LHCN-M2 (cell line): Measurements from ENCODE around the gene ACTC1. TPM values are rescaled to one million over a fixed set of nuclear protein-coding genes. Genes with fewer than 3 reads are reported as not detected.

ENCODE experiments used
- DNase-seq: peaks from one replicate; pipeline ENCODE4 v3.0.0-alpha.2; 2012; ENCODE audit warnings: low read depth
- total RNA-seq: library from RNA; depleted of rRNA; stranded (reverse); fragments of >200 nt; gene quantifications from 2 replicates; pipeline ENCODE4 v1.2.3, GENCODE V29; 2014

Gene ACTC1
- total RNA-seq, 1 experiment from 2014 or later, result 759 TPM

GRCh38 chr15:34802371-34802770 is 7.0 kb upstream of the ACTC1 start:
- DNase-seq, result no peak

DNA sequence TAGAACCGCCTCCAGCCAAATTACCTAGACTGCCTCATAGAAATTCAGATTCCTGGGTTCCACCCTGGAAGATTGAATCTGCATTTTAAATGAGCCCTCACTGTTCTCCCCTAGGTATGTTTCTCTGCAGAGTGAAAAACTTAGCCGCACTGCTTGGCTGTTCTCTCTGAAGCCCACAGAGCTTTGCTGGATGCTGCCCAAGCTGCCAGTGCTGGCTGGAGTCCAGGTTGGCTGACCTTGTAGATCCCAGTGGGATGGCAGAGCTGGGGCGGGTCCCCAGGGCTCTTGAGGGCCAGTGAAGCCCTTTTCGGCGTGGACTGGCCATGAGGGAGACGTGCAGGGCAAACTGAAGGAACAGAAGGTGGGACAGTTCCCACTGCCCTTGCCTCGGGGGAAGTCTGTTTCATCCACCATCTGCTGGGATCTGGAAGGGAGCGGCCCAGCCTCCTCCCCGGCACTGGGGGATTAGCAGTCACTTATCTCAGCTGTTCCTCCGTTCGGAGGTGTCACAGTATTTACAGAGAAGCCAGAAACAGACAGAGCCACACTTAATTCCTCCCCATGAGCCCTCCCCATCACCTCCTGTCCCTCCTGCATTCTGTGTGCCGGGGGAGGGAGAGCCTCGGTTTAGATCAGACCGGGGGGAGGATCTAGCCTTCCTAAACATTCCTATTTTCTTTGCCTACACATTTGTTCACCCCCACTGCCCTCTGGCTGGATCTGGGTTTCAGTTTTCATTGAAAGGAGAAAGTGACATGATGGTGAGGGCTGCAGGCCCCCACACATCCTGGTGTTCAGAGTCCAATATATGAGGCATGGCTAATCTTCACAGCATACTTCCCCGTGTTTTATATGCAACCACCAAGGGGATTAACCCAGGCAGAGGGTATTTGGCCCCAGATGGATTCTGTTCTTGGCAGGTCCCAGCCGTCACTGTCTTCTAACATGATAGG is 4.1 kb upstream of the ACTC1 start:
- peak; percentile 97 for DNase-seq

DNA sequence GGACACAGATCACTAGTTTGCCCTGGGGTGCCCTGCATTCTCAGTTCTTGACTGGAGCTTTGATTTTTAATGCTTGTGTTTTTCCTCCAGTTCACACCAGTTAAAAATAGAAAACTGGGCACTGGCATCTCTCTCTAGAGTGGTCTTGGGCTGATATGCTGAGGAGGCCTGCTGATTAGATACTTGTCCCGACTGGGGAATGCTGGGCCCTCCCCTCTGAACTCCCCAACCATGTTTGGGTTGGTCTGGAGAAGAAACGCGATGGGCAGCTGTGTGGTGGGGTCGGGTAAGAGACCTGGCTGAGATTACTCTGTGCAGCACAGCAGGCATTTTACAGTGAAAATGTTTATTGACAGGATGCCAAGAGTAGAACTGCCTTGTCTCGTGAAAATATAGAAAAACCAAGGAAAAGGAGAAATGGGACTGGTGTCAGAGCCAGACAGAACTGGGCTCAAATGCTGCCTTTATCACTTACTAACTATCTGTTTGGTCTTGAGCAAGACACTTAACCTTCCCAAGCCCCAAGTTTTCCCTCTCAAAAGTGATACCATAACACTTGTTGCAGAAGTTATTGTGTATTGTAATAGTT is 1.6 kb upstream of the ACTC1 start:
- peak; percentile 46 for DNase-seq

- DNase-seq, result no peak
Observed at GRCh38 chr15:34794590-34795206, 651 bp downstream of the ACTC1 start.

- DNase-seq, result no peak
Observed at GRCh38 chr15:34793901-34794300, 1.4 kb downstream of the ACTC1 start.

DNA sequence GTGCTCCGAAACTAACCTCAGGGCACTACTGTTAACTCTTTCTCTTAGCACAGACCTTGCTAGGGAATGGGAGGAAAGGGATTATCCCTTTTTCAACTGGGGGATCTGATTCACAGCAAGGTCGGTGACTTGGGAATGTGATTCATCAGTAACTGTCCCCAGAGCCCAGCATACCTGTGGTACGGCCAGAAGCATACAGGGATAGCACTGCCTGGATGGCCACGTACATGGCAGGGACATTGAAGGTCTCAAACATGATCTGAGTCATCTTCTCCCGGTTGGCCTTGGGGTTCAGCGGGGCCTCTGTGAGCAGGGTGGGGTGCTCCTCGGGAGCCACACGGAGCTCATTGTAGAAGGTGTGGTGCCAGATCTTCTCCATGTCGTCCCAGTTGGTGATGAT is 2.3 kb downstream of the ACTC1 start:
- DNase-seq, result peak; percentile 65

GRCh38 chr15:34791701-34792100 is 3.6 kb downstream of the ACTC1 start:
- DNase-seq, result peak; percentile 81

DNA sequence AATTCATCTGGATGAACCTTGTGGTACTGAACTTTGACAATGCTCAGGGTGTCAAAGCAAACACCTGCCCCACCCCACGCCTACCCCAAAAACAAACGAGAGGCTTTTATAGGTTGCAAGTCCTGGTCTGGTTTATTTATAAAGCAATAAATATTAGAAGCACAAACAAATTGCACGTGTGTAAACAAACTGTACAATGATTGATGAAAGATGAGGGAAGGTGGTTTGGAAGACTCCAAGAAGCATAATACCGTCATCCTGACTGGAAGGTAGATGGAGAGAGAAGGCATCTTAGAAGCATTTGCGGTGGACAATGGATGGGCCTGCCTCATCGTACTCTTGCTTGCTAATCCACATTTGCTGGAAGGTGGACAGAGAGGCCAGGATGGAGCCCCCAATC is 5.2 kb downstream of the ACTC1 start:
- DNase-seq, result no peak

DNA sequence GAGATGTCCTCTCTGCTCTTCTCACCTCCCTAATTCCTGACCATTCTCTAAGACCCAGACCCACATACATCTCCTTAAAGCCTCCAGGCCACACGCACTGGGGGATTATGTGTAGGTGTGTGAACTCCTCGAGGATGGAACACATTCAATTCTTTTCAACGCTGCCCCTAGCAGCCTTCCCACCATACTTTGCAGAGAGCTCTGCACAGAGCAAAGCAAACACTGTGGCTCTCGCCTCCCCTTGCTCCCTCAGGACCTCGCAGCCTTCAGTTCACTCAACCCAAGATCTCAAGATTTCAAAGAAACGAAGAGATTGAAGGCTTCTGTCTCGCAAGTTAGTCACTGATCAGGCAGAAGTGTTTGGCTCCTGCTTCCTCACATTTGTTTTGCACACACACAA is 6.0 kb downstream of the ACTC1 start:
- DNase-seq, result no peak

DNA sequence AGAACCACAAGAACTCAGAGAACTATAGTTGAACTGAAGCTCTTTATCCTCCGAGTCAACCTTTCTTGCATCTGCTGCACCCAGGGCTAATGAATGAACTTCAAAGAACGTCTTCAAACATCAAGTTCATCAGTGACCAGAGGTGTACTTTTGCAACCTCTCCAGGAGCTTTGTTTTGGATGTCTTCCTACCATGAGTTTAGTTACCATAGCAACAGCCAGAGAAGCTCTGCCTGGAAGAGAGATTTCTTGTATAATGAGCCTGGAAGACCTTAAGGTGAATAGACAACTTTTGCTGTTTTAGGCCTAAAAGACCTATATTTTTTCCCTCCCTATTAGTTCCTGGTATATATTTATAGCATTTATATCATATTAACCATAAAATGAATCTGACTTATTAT is 9.1 kb downstream of the ACTC1 start:
- DNase-seq, result no peak

DNA sequence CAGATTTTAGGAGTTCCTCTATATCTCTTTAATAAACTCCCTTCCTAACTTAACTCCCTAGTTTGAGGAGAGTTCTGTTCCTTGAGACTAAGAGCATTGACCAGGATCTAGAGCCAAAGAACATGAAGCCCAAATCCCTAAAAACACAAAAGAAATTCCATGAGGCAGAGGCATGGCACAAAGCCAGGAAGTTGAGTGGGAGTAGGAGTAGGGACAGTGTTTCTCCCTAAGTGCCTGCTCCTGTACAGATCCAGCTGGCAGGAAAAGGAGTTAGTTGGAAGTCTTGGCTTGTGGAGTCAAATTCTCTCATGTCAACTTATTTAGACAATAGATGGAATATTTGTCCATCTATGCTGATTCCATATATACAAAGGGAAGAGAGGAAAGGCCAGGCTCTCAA is 11.4 kb downstream of the ACTC1 start:
- peak; percentile 67 for DNase-seq

DNA sequence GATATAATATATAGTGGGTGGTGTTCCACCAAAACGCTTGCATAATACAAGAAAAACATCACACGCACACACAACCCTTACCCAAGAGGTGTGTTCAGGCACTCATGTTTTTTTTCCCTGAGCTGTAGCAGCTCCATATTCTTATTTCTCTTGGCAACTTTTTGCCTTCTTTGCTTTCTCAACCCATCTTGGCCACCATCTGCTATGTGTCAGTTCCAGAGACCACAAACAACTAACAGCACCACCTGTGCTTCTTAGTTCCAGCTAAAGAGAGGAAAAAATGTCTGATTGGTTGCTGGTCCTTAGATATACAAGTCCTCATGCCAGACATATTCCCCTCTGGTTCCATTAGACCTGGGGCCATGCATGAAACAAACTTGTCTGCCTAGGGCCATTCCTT is 11.9 kb downstream of the ACTC1 start:
- peak; percentile 83 for DNase-seq

DNA sequence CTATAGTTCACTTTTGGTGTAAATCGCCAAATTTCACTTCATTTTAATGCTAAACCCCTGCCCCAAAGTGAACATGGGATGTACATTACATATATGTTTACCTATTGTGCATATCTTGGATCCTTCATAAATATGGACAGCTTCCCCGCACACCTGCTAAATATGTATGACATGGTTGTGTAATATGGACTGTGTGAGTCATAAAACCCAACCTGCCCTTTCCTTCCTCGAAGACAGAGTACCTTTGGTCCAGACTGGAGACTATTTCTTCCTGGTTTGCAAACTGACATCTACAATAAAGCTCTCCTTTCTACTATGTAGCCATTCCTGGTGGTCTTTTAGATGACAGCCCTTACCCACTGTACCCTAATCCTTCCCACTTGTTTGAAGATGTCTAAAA is 12.4 kb downstream of the ACTC1 start:
- DNase-seq, result no peak

DNA sequence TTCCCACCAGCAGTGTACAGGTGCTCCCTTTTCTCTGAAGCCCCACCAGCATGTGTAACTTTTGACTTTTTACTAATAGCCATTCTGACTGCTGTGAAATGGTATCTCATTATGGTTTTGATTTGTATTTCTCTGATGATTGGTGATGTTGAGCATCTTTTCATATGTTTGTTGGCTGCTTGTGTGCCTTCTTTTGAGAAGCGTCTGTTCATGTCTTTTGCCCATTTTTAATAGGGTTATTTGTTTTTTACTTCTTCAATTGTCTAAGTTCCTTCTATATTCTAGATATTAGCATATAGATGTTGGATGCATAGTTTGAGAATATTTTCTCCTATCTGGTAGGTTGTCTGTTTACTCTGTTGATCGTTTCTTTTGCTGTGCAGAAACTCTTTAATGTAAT is 14.6 kb downstream of the ACTC1 start:
- DNase-seq, result no peak

DNA sequence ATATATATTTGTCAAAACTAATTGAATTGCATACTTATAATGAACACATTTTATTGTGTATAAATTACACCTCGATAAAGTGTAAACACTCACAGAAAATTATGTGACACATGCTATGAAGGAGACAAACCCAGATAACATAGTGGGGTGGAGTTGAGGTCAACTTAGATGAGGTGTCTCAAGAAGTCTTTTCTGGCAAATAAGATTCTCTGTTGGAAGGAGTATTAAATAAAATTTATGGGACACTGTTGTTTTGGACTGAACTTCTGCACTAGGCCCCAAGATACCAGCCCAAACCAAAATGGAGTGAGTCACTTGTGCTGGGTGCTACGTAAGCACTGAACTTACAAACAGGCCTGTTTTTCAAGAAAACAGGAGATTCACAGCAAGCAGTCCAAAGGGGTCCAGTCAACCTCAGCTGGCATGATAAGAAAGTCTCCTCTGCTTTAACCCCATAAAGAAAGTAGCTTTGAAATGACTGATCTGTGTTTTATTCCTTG is 18.7 kb downstream of the ACTC1 start:
- DNase-seq, result no peak

DNA sequence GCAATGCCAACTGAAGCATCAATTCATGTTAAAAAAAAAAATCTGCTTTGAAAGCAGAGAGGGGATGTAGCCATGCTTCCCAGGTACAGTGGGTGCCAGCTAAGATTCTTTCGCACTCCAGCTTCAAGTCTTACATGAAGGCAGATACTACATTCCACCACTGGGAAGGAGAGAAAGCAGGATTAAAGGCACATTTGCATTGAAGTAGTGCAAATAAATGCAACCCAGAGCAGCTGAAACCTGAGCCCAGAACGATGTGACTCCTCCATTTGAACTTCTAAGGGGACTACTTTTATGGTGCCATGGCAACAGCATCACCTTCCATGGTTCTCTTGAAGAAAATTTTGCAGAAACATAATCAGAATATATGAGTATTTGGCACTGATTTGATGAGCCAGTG is 21.4 kb downstream of the ACTC1 start:
- DNase-seq, result no peak

DNA sequence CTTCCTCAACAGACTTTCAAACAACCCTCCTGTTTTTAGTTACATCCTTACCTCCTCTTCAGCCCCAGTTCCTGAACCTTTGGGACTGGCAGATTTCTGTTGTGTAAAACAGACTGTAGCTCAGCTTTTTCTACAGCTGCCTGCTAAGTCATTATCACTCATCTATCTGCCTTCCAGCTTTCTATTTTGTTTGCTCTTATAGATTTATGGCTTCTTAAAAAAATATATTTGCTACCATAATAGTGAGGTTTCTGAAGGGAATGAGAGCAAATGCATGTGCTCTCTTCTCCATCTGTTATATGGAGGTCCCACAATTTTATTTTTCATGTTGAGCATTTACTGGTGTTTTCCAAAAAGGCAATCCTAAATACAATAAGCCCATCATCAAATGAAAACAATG is 22.3 kb downstream of the ACTC1 start:
- no peak for DNase-seq

DNA sequence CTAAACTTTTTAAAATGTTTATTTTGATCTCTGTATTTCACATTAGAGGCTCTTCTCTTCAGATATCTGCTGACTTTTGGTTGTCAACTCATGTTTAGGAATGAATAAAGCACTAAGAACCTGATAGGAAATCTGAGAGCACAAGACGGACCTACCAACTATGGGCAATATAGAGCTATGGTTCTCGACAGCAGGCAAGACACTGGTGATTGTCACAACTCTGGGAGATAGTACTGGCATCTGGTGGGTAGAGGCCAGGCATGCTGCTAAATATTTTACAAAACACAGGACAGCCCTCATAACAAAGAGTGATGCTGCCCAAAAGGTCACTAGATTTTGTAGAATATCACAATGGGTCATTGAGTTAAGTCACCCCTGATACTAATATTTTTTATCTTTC is 23.0 kb downstream of the ACTC1 start:
- DNase-seq, result no peak

DNA sequence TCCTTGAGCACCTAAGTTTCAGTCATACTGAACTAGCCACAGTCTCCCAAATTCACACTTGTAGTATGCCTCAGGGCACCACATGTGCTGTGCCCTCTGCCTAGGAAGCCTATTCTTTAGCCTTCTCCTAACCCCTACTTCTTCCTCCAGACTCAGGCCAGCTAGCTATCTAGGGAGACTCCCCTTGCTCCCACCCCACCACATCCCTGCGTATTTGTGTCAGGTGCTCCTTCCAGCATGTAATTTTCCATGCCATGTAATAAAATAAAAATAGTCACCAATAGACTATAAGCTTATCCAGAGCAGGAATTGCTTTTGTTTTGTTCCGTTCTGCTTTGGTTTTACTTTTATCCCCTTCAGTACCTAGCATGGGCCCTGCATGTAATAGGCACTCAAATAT is 25.6 kb downstream of the ACTC1 start:
- DNase-seq, result no peak

DNA sequence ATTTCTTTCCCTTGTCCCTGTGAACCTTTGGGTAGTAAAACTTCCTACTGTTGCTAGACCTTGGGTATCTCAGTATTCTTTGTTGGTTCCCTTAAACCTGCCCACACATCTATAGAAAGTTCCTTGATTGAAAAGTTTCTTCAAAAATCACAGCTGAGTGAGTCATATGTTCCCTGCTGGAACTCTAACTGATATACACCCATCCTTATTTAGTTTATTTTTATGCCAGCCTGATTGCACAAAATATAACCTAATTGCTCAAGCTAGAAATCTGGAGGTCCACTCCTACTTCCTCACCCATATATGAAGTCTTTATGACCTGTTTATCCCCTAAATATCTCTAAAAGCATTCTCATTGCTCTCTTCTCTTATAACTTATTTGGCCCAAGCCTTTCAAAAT is 26.8 kb downstream of the ACTC1 start:
- DNase-seq, result no peak

DNA sequence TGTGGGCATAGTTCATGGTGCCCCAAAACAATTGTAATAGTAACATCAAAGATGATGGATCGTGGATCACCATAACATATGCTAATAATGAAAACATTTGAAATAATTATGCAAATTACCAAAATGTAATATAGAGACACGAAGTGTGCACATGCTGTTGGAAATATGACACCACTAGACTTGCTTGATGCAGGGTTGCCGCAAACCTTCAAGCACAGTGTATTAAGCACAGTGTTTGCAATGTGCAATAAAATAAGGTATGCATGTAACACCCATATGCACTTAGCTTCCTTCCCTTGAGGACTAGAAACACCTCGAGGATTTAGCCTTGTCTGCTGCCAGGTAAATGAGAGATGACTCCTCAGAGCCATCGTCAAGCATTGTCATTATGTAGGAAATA is 29.6 kb downstream of the ACTC1 start:
- no peak for DNase-seq

GRCh38 chr15:34760909-34761308 is 34.4 kb downstream of the ACTC1 start:
- no peak for DNase-seq

- no peak for DNase-seq
Observed at GRCh38 chr15:34759992-34760391, 35.4 kb downstream of the ACTC1 start.
